HG03196 (cell line): ENCODE measurements around the gene CEND1.
A peak's percentile ranks its signal among the peaks of the same experiment; 100 is the strongest.
"Not testable (repeated sequence)": the region's sequence is repeated elsewhere in the genome, so short reads cannot be mapped to it uniquely, and the experiment has no call there.

Experiments used
- ATAC-seq: cut with Tn5 transposase; IDR thresholded peaks from one replicate; pipeline ENCODE4 v1.9.1; 2021; ENCODE audit not compliant: unreplicated experiment

Gene CEND1

GRCh38 chr11:765025-765801, 24.7 kb downstream of the CEND1 start:
- ATAC-seq = no peak

- no peak for ATAC-seq
Measured at GRCh38 chr11:764322-765024, 25.4 kb downstream of the CEND1 start.

GRCh38 chr11:763549-764321, 26.2 kb downstream of the CEND1 start:
- ATAC-seq = no peak

- ATAC-seq = no peak
Measured at GRCh38 chr11:763073-763463, 26.8 kb downstream of the CEND1 start.

GRCh38 chr11:762421-763072, 27.3 kb downstream of the CEND1 start:
- no peak for ATAC-seq

- no peak for ATAC-seq
Measured at GRCh38 chr11:761526-762108, 28.3 kb downstream of the CEND1 start.

- ATAC-seq = no peak
Measured at GRCh38 chr11:760236-760635, 29.7 kb downstream of the CEND1 start.

GRCh38 chr11:749731-750130, 40.2 kb downstream of the CEND1 start:
- ATAC-seq = no peak

- peak; percentile 24 for ATAC-seq
Measured at GRCh38 chr11:748007-748359, 41.9 kb downstream of the CEND1 start.

- peak; percentile 85 for ATAC-seq
Measured at GRCh38 chr11:747158-748006, 42.5 kb downstream of the CEND1 start, which contains the start of gene TALDO1. Gene TALDO1 (plus strand): TSS chr11:747464. CDS start chr11:747482, 18 bp downstream.

- ATAC-seq = peak; percentile 22
Measured at GRCh38 chr11:746289-747157, 43.4 kb downstream of the CEND1 start.

GRCh38 chr11:745428-745827, 44.5 kb downstream of the CEND1 start:
- ATAC-seq = no peak

GRCh38 chr11:742571-743201, 47.2 kb downstream of the CEND1 start:
- ATAC-seq = no peak

- ATAC-seq = no peak
Measured at GRCh38 chr11:742156-742546, 47.7 kb downstream of the CEND1 start.

GRCh38 chr11:737899-738298, 52.0 kb downstream of the CEND1 start:
- ATAC-seq = not testable (repeated sequence)

- no peak for ATAC-seq
Measured at GRCh38 chr11:737366-737765, 52.5 kb downstream of the CEND1 start.
